Progenitor cell of endocrine pancreas (in vitro differentiated cells): ENCODE results near the gene FAM20B. TPM values are rescaled to one million over a fixed set of nuclear protein-coding genes. Genes with fewer than 3 reads are reported as not detected.

Source experiments
- DNase-seq: peaks from one replicate; pipeline ENCODE4 v3.0.0; 2021; ENCODE audit warnings: low spot score; ENCODE audit not compliant: unreplicated experiment
- H3K27ac Mint-ChIP-seq: 2 replicates; pipeline ENCODE4 v1.8.0; 2021; ENCODE audit warnings: mild to moderate bottlenecking, moderate library complexity, mixed read lengths
- H3K27me3 Mint-ChIP-seq: 2 replicates; pipeline ENCODE4 v1.8.0; 2021; ENCODE audit warnings: mixed read lengths
- H3K36me3 Mint-ChIP-seq: 2 replicates; pipeline ENCODE4 v1.8.0; 2022; ENCODE audit warnings: mixed read lengths; ENCODE audit not compliant: insufficient read depth
- H3K4me1 Mint-ChIP-seq: 2 replicates; pipeline ENCODE4 v1.8.0; 2021; ENCODE audit warnings: low read depth, mixed read lengths
- H3K4me3 Mint-ChIP-seq: 2 replicates; pipeline ENCODE4 v1.8.0; 2021; ENCODE audit warnings: low read depth, mild to moderate bottlenecking, moderate library complexity, mixed read lengths
- H3K9me3 Mint-ChIP-seq: 2 replicates; pipeline ENCODE4 v1.8.0; 2021; ENCODE audit warnings: low read depth, mixed read lengths
- CTCF ChIP-seq: fragments of 200-600 bp; sonication (generic); IDR thresholded peaks from one replicate; pipeline ENCODE4 v1.5.0; 2021; ENCODE audit warnings: antibody characterized with exemption, mild to moderate bottlenecking; ENCODE audit not compliant: unreplicated experiment
- total RNA-seq: library from RNA; stranded (reverse); gene quantifications from 2 replicates; pipeline ENCODE4 v1.2.1, GENCODE V29; 2021

FAM20B gene
- total RNA-seq, 1 donor from 2014 or later = 42.9 TPM

GRCh38 chr1:179105393-179105792, 79.7 kb downstream of the FAM20B start:
- peak; percentile 63 for TF ChIP-seq CTCF
- peak overlapping the region; percentile 85 for H3K27ac Mint-ChIP-seq
- H3K4me1 Mint-ChIP-seq = peaks cover 2% of the 10 kb centered on the region
- no peaks in the 10 kb centered on the region for H3K27me3 Mint-ChIP-seq
- H3K4me3 Mint-ChIP-seq = no peak overlapping the region
- no peaks in the 10 kb centered on the region for H3K9me3 Mint-ChIP-seq
- no peak for DNase-seq
- H3K36me3 Mint-ChIP-seq = peaks cover 12% of the 10 kb centered on the region

- no peaks in the 10 kb centered on the region for H3K27me3 Mint-ChIP-seq
- H3K4me3 Mint-ChIP-seq = no peak overlapping the region
- H3K9me3 Mint-ChIP-seq = no peaks in the 10 kb centered on the region
- H3K27ac Mint-ChIP-seq = no peak overlapping the region
- peaks cover 2% of the 10 kb centered on the region for H3K4me1 Mint-ChIP-seq
- no peak for TF ChIP-seq CTCF
- DNase-seq = no peak
- peaks cover 11% of the 10 kb centered on the region for H3K36me3 Mint-ChIP-seq
These were observed 82.3 kb downstream of the FAM20B start for GRCh38 chr1:179107706-179108629.

- H3K27me3 Mint-ChIP-seq = no peaks in the 10 kb centered on the region
- no peak overlapping the region for H3K4me3 Mint-ChIP-seq
- H3K27ac Mint-ChIP-seq = no peak overlapping the region
- H3K4me1 Mint-ChIP-seq = peaks cover 2% of the 10 kb centered on the region
- H3K36me3 Mint-ChIP-seq = peaks cover 11% of the 10 kb centered on the region
- H3K9me3 Mint-ChIP-seq = no peaks in the 10 kb centered on the region
- TF ChIP-seq CTCF = no peak
- DNase-seq = no peak
These were observed 83.0 kb downstream of the FAM20B start for GRCh38 chr1:179108644-179109043.

GRCh38 chr1:179115181-179115580, 89.5 kb downstream of the FAM20B start:
- Mint-ChIP-seq H3K9me3 (no peaks in the 10 kb centered on the region), H3K4me3 (no peak overlapping the region), H3K27me3 (no peaks in the 10 kb centered on the region), H3K4me1 (peaks cover 2% of the 10 kb centered on the region), H3K36me3 (peaks cover 21% of the 10 kb centered on the region), H3K27ac (no peak overlapping the region)
- no peak for TF ChIP-seq CTCF
- DNase-seq = no peak

- H3K9me3 Mint-ChIP-seq = no peaks in the 10 kb centered on the region
- peaks cover 22% of the 10 kb centered on the region for H3K36me3 Mint-ChIP-seq
- H3K4me1 Mint-ChIP-seq = peaks cover 2% of the 10 kb centered on the region
- H3K4me3 Mint-ChIP-seq = no peak overlapping the region
- DNase-seq = no peak
- H3K27me3 Mint-ChIP-seq = no peaks in the 10 kb centered on the region
- TF ChIP-seq CTCF = no peak
- H3K27ac Mint-ChIP-seq = no peak overlapping the region
These were observed 93.8 kb downstream of the FAM20B start for GRCh38 chr1:179119513-179119912.
